Caco-2 (cell line): ENCODE results near the gene GPC5. TPM values are rescaled to one million over a fixed set of nuclear protein-coding genes. Genes with fewer than 3 reads are reported as not detected.

ENCODE experiments used
- BruUV-seq: library from RNA; stranded (reverse); fragments of 400-500 nt; replicated peaks from 2 replicates; lab custom pipeline; 2021; lab: Mats Ljungman, UMichigan
- CTCF ChIA-PET: fragments of 300-600 bp; sonication (Branson Sonifier 250); formaldehyde crosslinking; loops from one replicate; lab custom pipeline; 2022; ENCODE audit warnings: antibody characterized with exemption; lab: Charles Lee
- POLR2A ChIA-PET: fragments of 300-600 bp; sonication (Branson Sonifier 250); formaldehyde crosslinking; loops from one replicate; lab custom pipeline; 2022; ENCODE audit warnings: antibody characterized with exemption; lab: Charles Lee
- DNase-seq, 2 experiments: peaks; one replicate each; pipeline versions ENCODE4 v3.0.0 to v3.0.0-alpha.2; 2020 to 2022
- H3K27me3 ChIP-seq: replicated peaks from 2 replicates; pipeline ENCODE4 v1.6.0; 2011; ENCODE audit warnings: low read length; ENCODE audit not compliant: control insufficient read depth, insufficient read depth
- H3K36me3 ChIP-seq: 2 replicates; pipeline ENCODE4 v1.5.1; 2011; ENCODE audit warnings: low read length; ENCODE audit not compliant: control insufficient read depth, insufficient read depth
- H3K4me1 ChIP-seq: fragments of 250-450 bp; sonication (Bioruptor Pico); 2 replicates; pipeline ENCODE4 v1.5.1; 2020; ENCODE audit warnings: mild to moderate bottlenecking
- H3K4me3 ChIP-seq: 2 replicates; pipeline ENCODE4 v1.5.1; 2011; ENCODE audit warnings: low read depth, mild to moderate bottlenecking, control low read depth, low read length
- H3K9me3 ChIP-seq: fragments of 250-450 bp; sonication (Bioruptor Pico); 2 replicates; pipeline ENCODE4 v1.5.1; 2020; ENCODE audit warnings: mild to moderate bottlenecking, moderate library complexity
- H3K27ac Mint-ChIP-seq: one replicate; pipeline ENCODE4 v1.8.0; 2022; ENCODE audit warnings: mixed read lengths; ENCODE audit not compliant: unreplicated experiment
- H3K27me3 Mint-ChIP-seq: one replicate; pipeline ENCODE4 v1.8.0; 2022; ENCODE audit warnings: mixed read lengths; ENCODE audit not compliant: insufficient read depth, unreplicated experiment
- H3K36me3 Mint-ChIP-seq: one replicate; pipeline ENCODE4 v1.8.0; 2022; ENCODE audit warnings: mild to moderate bottlenecking, mixed read lengths; ENCODE audit not compliant: insufficient read depth, unreplicated experiment
- H3K4me1 Mint-ChIP-seq: one replicate; pipeline ENCODE4 v1.8.0; 2022; ENCODE audit warnings: low read depth, mixed read lengths; ENCODE audit not compliant: unreplicated experiment
- H3K4me3 Mint-ChIP-seq: one replicate; pipeline ENCODE4 v1.8.0; 2022; ENCODE audit warnings: mild to moderate bottlenecking, moderate library complexity, mixed read lengths; ENCODE audit not compliant: unreplicated experiment
- H3K9me3 Mint-ChIP-seq: one replicate; pipeline ENCODE4 v1.8.0; 2022; ENCODE audit warnings: mixed read lengths; ENCODE audit not compliant: unreplicated experiment
- intact Hi-C: fragments of 100-400 bp; cut with micrococcal nuclease; formaldehyde crosslinking; loops from one replicate; pipeline ENCODE4 v1.10.0; 2022; ENCODE audit not compliant: unreplicated experiment
- total RNA-seq: library from RNA; stranded (reverse); gene quantifications from 2 replicates; pipeline ENCODE4 v1.2.3, GENCODE V29; 2022
- TF ChIP-seq, protein P1 (sequence below), 2 experiments: fragments of 200-600 bp in 1 of 2; IDR thresholded peaks; 1 replicate in 1 of 2; 2 replicates in 1 of 2; pipeline versions ENCODE4 v1.5.1 to v1.8.0; 2011 to 2022; ENCODE audit warnings: antibody characterized with exemption in 1 of 2, control low read depth in 1 of 2, inconsistent platforms in 1 of 2, low read depth in 1 of 2, low read length in 1 of 2, mild to moderate bottlenecking in 1 of 2, moderate library complexity in 1 of 2; ENCODE audit not compliant: insufficient read depth in 1 of 2, severe bottlenecking in 1 of 2, unreplicated experiment in 1 of 2

GPC5 gene
- total RNA-seq, 1 experiment from 2014 or later, result 4.1 TPM

DNA sequence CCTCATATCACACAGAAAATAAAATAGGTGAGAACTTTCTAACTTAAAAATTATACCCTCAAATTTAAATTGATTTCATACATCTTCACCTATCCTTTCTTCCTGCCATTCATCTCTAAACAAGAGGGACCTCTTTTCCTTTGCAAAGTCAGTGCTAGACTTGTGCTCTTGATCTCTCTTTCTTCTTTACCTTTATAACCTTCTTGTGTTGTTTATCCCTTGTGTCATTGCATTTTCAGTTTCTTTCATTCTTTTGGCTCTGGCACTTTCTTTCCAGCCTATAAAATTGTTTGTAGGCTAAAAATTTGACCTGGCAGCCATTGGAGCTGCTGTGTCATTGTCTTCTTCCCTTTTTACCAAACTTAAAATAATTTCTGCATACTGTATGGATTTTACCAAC lies 190.1 kb downstream of the GPC5 start:
- BruUV-seq, result no TSS peak
- ChIA-PET POLR2A (no interaction called here), CTCF (no interaction called here)
- Mint-ChIP-seq H3K9me3 (peaks cover 9% of the 10 kb centered on the region), H3K27ac (no peak overlapping the region), H3K4me1 (peaks cover 6% of the 10 kb centered on the region), H3K27me3 (no peaks in the 10 kb centered on the region), H3K36me3 (no peaks in the 10 kb centered on the region), H3K4me3 (no peak overlapping the region)
- Histone ChIP-seq H3K36me3 (no peaks in the 10 kb centered on the region), H3K27me3 (no peaks in the 10 kb centered on the region), H3K9me3 (0 out of 2 replicates have a peak, but pooled peaks cover 4% of the 10 kb centered on the region), H3K4me3 (no peak overlapping the region), H3K4me1 (no peaks in the 10 kb centered on the region)
- no peak for DNase-seq
- TF ChIP-seq, protein P1, sequence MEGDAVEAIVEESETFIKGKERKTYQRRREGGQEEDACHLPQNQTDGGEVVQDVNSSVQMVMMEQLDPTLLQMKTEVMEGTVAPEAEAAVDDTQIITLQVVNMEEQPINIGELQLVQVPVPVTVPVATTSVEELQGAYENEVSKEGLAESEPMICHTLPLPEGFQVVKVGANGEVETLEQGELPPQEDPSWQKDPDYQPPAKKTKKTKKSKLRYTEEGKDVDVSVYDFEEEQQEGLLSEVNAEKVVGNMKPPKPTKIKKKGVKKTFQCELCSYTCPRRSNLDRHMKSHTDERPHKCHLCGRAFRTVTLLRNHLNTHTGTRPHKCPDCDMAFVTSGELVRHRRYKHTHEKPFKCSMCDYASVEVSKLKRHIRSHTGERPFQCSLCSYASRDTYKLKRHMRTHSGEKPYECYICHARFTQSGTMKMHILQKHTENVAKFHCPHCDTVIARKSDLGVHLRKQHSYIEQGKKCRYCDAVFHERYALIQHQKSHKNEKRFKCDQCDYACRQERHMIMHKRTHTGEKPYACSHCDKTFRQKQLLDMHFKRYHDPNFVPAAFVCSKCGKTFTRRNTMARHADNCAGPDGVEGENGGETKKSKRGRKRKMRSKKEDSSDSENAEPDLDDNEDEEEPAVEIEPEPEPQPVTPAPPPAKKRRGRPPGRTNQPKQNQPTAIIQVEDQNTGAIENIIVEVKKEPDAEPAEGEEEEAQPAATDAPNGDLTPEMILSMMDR (IDR thresholded peaks at IDR 0.05; ENCODE audit: insufficient read depth in 1 of 2, low read depth in 1 of 2, low read length in 1 of 2, severe bottlenecking in 1 of 2, unreplicated experiment in 1 of 2), result no peak
- intact Hi-C loops, result no loop called here

- Histone ChIP-seq H3K4me1 (no peaks in the 10 kb centered on the region), H3K4me3 (no peak overlapping the region), H3K9me3 (0 out of 2 replicates have a peak, but pooled peaks cover 4% of the 10 kb centered on the region), H3K36me3 (no peaks in the 10 kb centered on the region), H3K27me3 (no peaks in the 10 kb centered on the region)
- H3K9me3 Mint-ChIP-seq, result peaks cover 9% of the 10 kb centered on the region
- ChIA-PET POLR2A (no interaction called here), CTCF (no interaction called here)
- no peak overlapping the region for H3K4me3 Mint-ChIP-seq
- no peak overlapping the region for H3K27ac Mint-ChIP-seq
- no peak for DNase-seq
- H3K36me3 Mint-ChIP-seq, result no peaks in the 10 kb centered on the region
- intact Hi-C loops, result loop anchor here (10.0 kb wide), 1 partner anchor 192 kb away; no protein-coding TSS in a partner anchor
- TF ChIP-seq, protein P1 (IDR thresholded peaks at IDR 0.05; ENCODE audit: insufficient read depth in 1 of 2, low read depth in 1 of 2, low read length in 1 of 2, severe bottlenecking in 1 of 2, unreplicated experiment in 1 of 2), result no peak
- no TSS peak for BruUV-seq
- H3K4me1 Mint-ChIP-seq, result peaks cover 6% of the 10 kb centered on the region
- no peaks in the 10 kb centered on the region for H3K27me3 Mint-ChIP-seq
Observed at GRCh38 chr13:91592056-91593014, 193.9 kb downstream of the GPC5 start.

DNA sequence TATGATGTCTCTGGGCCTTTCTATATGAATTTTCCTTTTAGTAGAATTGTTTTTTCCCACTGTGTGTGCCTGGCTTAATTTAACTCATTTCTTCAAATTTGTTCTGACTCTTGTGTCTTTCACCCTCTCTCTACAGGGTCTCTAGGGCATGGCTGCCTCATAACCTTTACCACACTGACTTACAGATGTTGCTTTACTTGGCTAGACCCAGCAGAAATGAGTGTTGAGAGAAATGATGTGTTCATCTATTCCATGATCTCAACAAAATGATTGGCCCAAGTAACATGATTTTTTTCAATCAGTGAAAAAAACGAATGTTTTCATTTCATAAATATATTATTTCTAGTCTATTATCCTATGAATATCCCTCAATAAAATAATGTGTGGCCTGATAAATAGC lies 195.0 kb downstream of the GPC5 start:
- POLR2A ChIA-PET, result no interaction called here
- Histone ChIP-seq H3K36me3 (no peaks in the 10 kb centered on the region), H3K4me1 (no peaks in the 10 kb centered on the region), H3K9me3 (0 out of 2 replicates have a peak, but pooled peaks cover 4% of the 10 kb centered on the region), H3K4me3 (no peak overlapping the region), H3K27me3 (no peaks in the 10 kb centered on the region)
- DNase-seq, result no peak
- no peak overlapping the region for H3K4me3 Mint-ChIP-seq
- peaks cover 9% of the 10 kb centered on the region for H3K9me3 Mint-ChIP-seq
- no TSS peak for BruUV-seq
- no peaks in the 10 kb centered on the region for H3K36me3 Mint-ChIP-seq
- intact Hi-C loops, result loop anchor here (10.0 kb wide), 1 partner anchor 191 kb away; no protein-coding TSS in a partner anchor
- no peak overlapping the region for H3K27ac Mint-ChIP-seq
- TF ChIP-seq, protein P1 (IDR thresholded peaks at IDR 0.05; ENCODE audit: insufficient read depth in 1 of 2, low read depth in 1 of 2, low read length in 1 of 2, severe bottlenecking in 1 of 2, unreplicated experiment in 1 of 2), result no peak
- CTCF ChIA-PET, result no interaction called here
- H3K4me1 Mint-ChIP-seq, result peaks cover 6% of the 10 kb centered on the region
- no peaks in the 10 kb centered on the region for H3K27me3 Mint-ChIP-seq
